HG02623 (cell line): ENCODE results near the gene KRT23.

Experiments
- ATAC-seq: cut with Tn5 transposase; IDR thresholded peaks from one replicate; pipeline ENCODE4 v1.9.1; 2021; ENCODE audit warnings: moderate library complexity; ENCODE audit not compliant: unreplicated experiment

The KRT23 gene, protein sequence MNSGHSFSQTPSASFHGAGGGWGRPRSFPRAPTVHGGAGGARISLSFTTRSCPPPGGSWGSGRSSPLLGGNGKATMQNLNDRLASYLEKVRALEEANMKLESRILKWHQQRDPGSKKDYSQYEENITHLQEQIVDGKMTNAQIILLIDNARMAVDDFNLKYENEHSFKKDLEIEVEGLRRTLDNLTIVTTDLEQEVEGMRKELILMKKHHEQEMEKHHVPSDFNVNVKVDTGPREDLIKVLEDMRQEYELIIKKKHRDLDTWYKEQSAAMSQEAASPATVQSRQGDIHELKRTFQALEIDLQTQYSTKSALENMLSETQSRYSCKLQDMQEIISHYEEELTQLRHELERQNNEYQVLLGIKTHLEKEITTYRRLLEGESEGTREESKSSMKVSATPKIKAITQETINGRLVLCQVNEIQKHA

DNA sequence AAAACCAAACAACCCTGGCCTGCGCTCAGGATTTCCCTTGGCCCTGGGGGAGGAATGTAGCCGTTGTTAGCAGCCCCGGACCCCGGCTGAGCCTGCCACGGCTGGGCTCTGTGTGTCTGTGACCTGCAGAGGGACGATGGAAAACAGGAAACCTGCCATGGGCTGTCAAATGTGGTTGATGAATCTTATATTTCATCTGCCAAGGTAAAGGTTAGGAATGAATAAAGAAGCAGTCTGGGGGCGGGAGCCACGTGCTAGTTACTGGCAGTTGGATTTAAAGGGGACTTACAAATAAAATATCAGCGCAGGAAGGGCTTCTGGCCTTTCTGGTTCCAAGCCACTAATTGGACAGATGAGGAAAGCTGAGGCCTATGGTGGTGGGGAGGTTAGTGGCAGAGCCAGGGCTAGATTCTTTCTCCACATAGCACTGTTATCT lies at the start of gene KRT23:
Gene KRT23 (minus strand): TSS at position 263 of the 436 bp plus-strand sequence. CDS start 1,043 bp downstream, outside the sequence.
- no peak for ATAC-seq

DNA sequence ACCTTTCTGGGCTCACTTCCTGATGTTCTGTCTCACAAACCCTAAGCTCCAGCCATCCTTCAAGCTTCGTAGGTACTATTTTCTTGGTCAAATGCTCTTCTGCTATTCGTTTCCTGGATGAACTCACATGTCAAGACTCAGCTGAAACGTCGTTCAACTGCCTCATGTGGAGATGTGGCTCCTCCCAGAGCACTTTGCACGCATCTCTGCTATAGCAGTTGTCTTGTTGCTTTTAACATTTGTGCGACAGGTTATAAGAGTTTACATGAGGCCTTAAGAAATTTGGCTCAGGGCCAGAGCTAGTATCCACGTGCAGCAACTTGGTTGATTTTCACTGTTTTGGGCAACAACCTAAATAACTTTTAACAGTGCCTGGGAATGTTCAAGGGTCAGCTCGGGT lies 49.5 kb upstream of the KRT23 start:
- ATAC-seq, result no peak

DNA sequence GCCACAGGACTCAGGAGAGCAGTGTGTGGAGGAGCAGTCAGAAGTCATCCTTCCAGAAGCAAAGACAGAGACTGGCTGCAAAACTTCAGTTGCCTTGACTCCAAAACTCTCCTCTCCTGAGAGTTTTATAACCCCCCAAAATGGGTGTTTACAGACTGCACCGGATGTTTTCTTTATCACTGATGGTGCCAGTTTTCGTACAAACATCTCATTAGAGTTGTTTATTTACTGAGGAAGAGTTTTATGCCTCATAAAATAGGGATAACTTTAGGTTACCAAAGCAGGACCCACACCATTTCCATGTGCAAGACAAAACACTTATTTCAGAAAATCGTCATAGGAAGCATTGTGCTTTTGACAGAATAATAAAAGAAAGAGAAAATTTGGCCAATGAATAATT lies 46.8 kb upstream of the KRT23 start, which contains the start of gene KRT40:
Gene KRT40 (minus strand): TSS at position 101 of the 400 bp plus-strand sequence. CDS start 53 bp downstream, at position 48.
- no peak for ATAC-seq

GRCh38 chr17:40981115-40981514 lies 43.7 kb upstream of the KRT23 start:
- no peak for ATAC-seq

- ATAC-seq, result no peak
Observed at GRCh38 chr17:40980596-40980995, 43.1 kb upstream of the KRT23 start.

DNA sequence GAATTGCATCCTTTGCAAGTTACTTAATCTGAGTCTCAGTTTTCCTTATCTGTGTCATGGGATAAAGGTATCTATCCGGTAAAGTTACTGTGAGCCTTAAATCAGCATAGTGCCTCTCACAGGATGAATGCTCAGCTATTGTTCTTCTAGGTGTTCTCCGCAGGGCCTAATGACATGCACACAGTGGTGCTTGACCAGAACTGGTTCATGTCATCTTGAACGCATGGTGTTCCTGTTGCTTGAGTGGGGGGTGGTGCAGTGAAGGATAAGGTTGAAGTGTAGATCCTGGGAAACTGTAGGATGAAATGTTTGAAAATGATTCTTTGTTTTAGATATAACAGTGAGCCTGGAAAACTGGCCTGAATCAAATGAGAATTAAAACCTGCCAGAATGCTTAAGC lies 42.7 kb upstream of the KRT23 start:
- no peak for ATAC-seq

- no peak for ATAC-seq
Observed at GRCh38 chr17:40978575-40979151, 41.2 kb upstream of the KRT23 start.

DNA sequence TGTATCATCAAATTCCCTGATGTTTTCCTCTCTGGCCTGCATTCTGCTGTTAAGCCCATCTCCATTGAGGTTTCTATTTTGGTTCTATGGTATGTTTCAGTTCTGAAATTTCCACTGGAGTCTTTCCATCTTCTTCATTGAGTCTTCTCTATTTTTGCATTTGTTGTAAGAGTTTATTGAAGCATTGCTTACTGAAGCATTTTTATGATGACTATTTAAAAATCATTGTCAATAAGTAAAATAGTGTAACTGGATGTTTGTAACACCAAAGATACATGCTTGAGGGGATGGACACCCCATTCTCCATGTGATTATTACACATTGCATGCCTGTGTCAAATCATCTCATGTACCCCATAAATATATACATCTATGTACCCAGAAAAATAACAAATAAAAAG lies 38.1 kb upstream of the KRT23 start:
- no peak for ATAC-seq

GRCh38 chr17:40974366-40974765 lies 36.9 kb upstream of the KRT23 start:
- ATAC-seq, result no peak

- no peak for ATAC-seq
Observed at GRCh38 chr17:40967582-40967981, 30.1 kb upstream of the KRT23 start.

DNA sequence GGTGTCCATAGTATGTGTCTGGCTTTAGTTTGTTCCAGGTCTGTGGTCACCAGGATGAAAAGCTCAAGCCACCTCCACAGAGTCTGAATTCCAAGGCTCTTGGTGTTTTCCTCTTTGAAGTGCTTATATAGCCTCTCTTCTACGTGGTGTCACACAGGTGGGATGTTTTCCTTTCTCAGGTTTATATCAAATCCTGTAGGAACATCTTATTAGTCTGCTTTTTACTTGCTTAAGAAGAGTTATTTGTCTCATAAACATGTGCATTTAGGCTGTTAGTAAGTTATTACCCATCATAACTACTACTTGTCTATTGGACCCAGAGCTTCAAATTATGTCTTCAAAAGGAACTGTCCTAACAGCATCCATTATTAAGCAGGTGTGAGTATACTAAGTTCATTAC lies 29.4 kb upstream of the KRT23 start, which contains the start of gene KRT39:
Gene KRT39 (minus strand): TSS at position 101 of the 400 bp plus-strand sequence. CDS start 92 bp downstream, at position 9.
- ATAC-seq, result no peak

- ATAC-seq, result no peak
Observed at GRCh38 chr17:40963838-40964237, 26.4 kb upstream of the KRT23 start.

- ATAC-seq, result no peak
Observed at GRCh38 chr17:40962059-40962561, 24.7 kb upstream of the KRT23 start.

DNA sequence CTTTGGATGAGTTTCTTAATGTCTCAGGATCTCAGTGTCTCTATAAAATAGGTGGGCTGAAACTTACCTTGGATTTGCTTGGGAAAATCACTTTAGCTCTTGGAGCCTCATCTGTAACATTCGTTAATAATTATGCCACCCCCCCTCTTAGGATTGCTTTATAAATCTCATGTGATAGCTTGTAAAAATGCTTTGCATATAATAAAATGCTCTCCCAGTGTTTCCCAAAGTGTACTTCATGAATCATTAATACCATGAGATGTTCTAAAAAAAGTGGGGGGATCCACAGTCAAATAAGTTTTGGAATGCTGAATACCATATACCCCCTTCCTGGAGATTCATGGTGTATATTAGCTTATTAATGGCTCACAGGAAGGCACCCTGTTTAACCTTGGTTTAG lies 24.1 kb upstream of the KRT23 start:
- ATAC-seq, result no peak

DNA sequence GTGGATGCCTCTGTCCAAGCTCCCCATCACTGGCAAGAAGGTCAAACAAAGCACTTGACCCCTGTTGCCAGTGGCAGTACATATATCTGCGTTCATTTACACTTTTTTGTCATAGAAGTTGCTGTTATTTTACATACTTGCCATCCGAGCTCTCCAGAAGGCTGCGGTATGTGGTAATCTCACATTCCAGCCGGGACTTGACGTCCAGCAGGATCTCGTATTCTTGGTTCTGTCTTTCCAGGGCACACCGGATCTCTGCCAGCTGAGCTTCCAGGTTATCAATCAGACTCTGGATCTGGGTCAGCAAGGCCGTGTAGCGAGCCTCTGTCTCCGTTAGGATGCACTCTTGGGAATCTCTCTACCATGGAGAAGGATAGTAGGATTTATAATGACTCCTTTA lies 22.7 kb upstream of the KRT23 start:
- no peak for ATAC-seq

DNA sequence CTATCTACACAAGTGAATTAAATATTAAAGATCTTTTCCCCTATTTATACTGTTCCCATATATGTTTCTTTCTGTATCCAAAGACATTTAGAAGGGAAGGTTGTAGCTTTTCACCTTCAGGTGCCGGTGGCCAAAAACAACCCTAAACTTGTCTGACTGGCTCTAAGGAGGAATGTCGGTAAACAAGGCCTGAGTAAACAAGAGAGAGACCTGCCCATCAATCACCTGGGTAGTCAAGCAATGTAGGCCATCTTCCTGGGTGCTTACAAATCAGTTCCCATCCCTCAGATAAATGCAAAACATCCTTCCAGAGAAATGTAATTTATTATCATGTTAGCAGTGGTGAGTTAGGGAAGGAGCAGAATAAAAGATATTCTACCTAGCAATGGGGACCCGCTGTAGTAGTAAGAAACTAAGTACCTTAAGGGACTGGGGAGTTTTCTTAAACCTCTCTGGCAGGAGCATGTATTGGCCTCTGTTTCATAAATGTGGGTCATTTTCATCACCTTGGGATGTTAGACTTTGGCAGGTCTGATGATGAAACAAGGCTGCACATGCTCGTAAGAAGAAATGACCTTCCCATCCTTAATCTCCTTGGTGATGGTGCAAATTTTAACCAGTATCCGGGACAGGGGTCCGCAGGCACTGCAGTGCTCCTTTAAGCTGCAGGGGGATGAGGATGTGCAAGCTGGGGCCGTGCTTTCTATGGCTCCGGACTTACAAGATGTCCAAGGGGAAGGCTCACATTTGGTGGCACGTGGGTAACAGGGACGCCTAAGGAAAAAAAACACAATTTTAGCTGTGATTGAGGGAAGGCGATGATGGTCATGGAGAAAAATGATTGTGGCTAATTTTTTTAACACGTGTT lies 20.9 kb upstream of the KRT23 start:
- no peak for ATAC-seq

- ATAC-seq, result no peak
Observed at GRCh38 chr17:40956401-40957254, 19.2 kb upstream of the KRT23 start.

DNA sequence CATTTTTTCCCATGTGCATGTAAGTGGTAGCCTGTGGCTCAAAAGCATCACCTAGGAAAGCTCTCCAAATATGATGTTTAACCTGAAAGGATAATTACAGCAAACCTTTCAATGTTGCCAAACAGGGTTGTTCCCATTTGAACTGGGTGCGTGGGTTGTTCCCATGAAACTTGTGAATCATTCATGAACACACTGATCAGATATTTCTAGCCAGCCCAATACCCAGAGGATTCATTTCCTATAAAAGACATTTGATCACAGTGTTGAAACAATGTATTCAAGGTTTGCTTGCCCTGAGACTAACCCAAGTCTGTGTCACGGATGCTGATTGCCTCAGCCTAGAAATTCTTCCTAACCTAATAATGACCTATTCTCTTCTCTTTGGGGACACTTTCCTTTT lies 16.4 kb upstream of the KRT23 start:
- ATAC-seq, result no peak

- no peak for ATAC-seq
Observed at GRCh38 chr17:40952661-40953060, 15.2 kb upstream of the KRT23 start.

- ATAC-seq, result no peak
Observed at GRCh38 chr17:40952154-40952553, 14.7 kb upstream of the KRT23 start.
